CD4-positive, alpha-beta T cell (primary cell): Measurements from ENCODE around the gene CDYL2. TPM values are rescaled to one million over a fixed set of nuclear protein-coding genes. Genes with fewer than 3 reads are reported as not detected.

Source experiments
- ATAC-seq: fragments of 200-7000 bp; cut with Tn5 transposase; one replicate; pipeline ENCODE4 v1.10.0; 2022; ENCODE audit warnings: mild to moderate bottlenecking; ENCODE audit not compliant: poor library complexity
- CTCF ChIA-PET: fragments of 350-600 bp; sonication (Branson Sonifier 250); formaldehyde crosslinking; loops from one replicate; lab custom pipeline; 2021; ENCODE audit warnings: antibody characterized with exemption, inconsistent platforms; lab: Charles Lee
- POLR2A ChIA-PET: fragments of 350-600 bp; sonication (Branson Sonifier 250); formaldehyde crosslinking; loops from one replicate; lab custom pipeline; 2021; ENCODE audit warnings: antibody characterized with exemption, inconsistent platforms; lab: Charles Lee
- DNase-seq, 14 experiments: peaks; one replicate each; pipeline ENCODE4 v3.0.0-alpha.2; 2013 to 2020; ENCODE audit warnings: mixed read lengths in 2 of 14
- H3K27ac ChIP-seq, 2 donors: one replicate each; pipeline versions ENCODE4 v1.5.1 to v1.7.0; 2013; ENCODE audit warnings: low read length in 2 of 2, low read depth in 1 of 2, mild to moderate bottlenecking in 1 of 2
- H3K27me3 ChIP-seq, 2 experiments: 1 replicate in 1 of 2; 2 replicates in 1 of 2; pipeline versions ENCODE4 v1.6.1 to v1.7.0; 2013; ENCODE audit warnings: low read length in 2 of 2, control low read depth in 1 of 2, mild to moderate bottlenecking in 1 of 2, moderate library complexity in 1 of 2; ENCODE audit not compliant: insufficient read depth in 2 of 2, control insufficient read depth in 1 of 2
- H3K36me3 ChIP-seq: one replicate; pipeline ENCODE4 v1.6.1; 2013; ENCODE audit warnings: low read length, control low read depth; ENCODE audit not compliant: insufficient read depth
- H3K4me1 ChIP-seq: one replicate; pipeline ENCODE4 v1.6.1; 2013; ENCODE audit warnings: low read length, control low read depth; ENCODE audit not compliant: insufficient read depth
- H3K4me3 ChIP-seq: one replicate; pipeline ENCODE4 v1.5.1; 2013; ENCODE audit warnings: mild to moderate bottlenecking, low read length, moderate library complexity
- H3K9me3 ChIP-seq, 2 experiments: 1 replicate in 1 of 2; 2 replicates in 1 of 2; pipeline versions ENCODE4 v1.6.1 to v1.7.0; 2013; ENCODE audit warnings: low read length in 2 of 2, mild to moderate bottlenecking in 2 of 2, control low read depth in 1 of 2, moderate library complexity in 1 of 2; ENCODE audit not compliant: control insufficient read depth in 1 of 2, insufficient read depth in 1 of 2
- H3K27ac Mint-ChIP-seq: one replicate; pipeline ENCODE4 v1.8.0; 2020; ENCODE audit warnings: mixed read lengths
- H3K27me3 Mint-ChIP-seq: one replicate; pipeline ENCODE4 v1.8.0; 2021; ENCODE audit warnings: mixed read lengths
- H3K36me3 Mint-ChIP-seq: one replicate; pipeline ENCODE4 v1.8.0; 2021; ENCODE audit warnings: low read depth, mixed read lengths
- H3K4me1 Mint-ChIP-seq: one replicate; pipeline ENCODE4 v1.8.0; 2021; ENCODE audit warnings: low read depth, mixed read lengths
- H3K4me3 Mint-ChIP-seq: one replicate; pipeline ENCODE4 v1.8.0; 2020; ENCODE audit warnings: mild to moderate bottlenecking, mixed read lengths
- H3K9me3 Mint-ChIP-seq: one replicate; pipeline ENCODE4 v1.8.0; 2020; ENCODE audit warnings: mixed read lengths
- intact Hi-C, 2 experiments: fragments of 100-400 bp; cut with DNase I in 1 of 2; cut with micrococcal nuclease in 1 of 2; formaldehyde crosslinking; loops; one replicate each; pipeline versions ENCODE4 v1.15.1 to v1.9.0; 2023 to 2025; cut with DNase I, micrococcal nuclease
- total RNA-seq, 174 experiments: library from RNA in 2 of 174; stranded (reverse) in 2 of 174; gene quantifications; one replicate each; pipeline ENCODE4 v1.2.3 and lab custom pipeline; 2021 to 2026
- TF ChIP-seq, protein P1 (sequence below): fragments of 200-600 bp; IDR thresholded peaks from one replicate; pipeline ENCODE4 v1.8.0; 2022; ENCODE audit warnings: antibody characterized with exemption, mild to moderate bottlenecking

CDYL2 gene
- total RNA-seq, 2 experiments from 2014 or later: 14.3 to 15.8 TPM

DNA sequence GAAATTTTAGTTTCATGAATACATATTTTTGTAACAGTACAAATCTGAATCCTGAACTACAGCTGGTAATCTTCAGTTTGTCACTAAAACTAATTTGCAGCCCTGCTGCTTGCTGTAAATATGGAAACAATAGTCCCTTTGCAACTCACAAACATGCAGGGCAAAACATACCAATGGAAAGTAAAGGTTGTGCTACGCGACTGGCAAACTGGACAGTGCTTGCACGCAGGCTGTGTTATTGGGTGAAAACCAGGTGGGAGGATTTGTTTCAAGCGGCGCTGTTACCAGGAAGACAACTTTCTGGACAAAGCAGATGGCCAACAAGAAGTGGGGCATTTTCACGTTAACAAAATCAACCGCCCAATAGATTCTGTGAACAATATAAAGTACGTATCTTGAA is 93.5 kb downstream of the CDYL2 start:
- Mint-ChIP-seq H3K36me3 (no peaks in the 10 kb centered on the region), H3K27ac (no peak overlapping the region), H3K9me3 (peaks cover 5% of the 10 kb centered on the region), H3K27me3 (no peaks in the 10 kb centered on the region), H3K4me3 (no peak overlapping the region), H3K4me1 (no peaks in the 10 kb centered on the region)
- DNase-seq (no peak), ATAC-seq (no peak)
- TF ChIP-seq, protein P1, sequence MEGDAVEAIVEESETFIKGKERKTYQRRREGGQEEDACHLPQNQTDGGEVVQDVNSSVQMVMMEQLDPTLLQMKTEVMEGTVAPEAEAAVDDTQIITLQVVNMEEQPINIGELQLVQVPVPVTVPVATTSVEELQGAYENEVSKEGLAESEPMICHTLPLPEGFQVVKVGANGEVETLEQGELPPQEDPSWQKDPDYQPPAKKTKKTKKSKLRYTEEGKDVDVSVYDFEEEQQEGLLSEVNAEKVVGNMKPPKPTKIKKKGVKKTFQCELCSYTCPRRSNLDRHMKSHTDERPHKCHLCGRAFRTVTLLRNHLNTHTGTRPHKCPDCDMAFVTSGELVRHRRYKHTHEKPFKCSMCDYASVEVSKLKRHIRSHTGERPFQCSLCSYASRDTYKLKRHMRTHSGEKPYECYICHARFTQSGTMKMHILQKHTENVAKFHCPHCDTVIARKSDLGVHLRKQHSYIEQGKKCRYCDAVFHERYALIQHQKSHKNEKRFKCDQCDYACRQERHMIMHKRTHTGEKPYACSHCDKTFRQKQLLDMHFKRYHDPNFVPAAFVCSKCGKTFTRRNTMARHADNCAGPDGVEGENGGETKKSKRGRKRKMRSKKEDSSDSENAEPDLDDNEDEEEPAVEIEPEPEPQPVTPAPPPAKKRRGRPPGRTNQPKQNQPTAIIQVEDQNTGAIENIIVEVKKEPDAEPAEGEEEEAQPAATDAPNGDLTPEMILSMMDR: no peak
- H3K9me3 ChIP-seq: peaks cover 0 to 4% of the 10 kb centered on the region in 2 experiments
- no peak overlapping the region for H3K27ac ChIP-seq
- no peak overlapping the region for H3K4me3 ChIP-seq
- ChIA-PET POLR2A (no interaction called here), CTCF (no interaction called here)
- no peaks in the 10 kb centered on the region for H3K36me3 ChIP-seq
- no peaks in the 10 kb centered on the region for H3K27me3 ChIP-seq
- intact Hi-C loops: no loop called here
- no peaks in the 10 kb centered on the region for H3K4me1 ChIP-seq

DNA sequence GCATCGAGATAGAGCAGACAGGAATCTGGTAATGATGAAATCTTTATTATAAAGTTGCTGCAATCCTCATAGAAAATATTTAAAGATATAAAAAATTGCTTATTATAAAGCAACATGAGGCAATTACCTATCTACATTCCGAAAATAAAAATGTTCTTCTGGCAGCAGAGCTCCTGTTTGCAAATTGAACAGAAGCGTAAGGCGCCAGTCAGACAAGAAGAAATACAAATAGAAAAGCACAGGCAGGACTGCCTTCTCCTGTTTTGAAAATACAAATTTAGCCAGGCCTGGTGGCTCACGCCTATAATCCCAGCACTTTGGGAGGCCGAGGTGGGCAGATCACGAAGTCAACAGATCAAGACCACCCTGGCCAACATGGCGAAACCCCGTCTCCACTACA is 95.6 kb downstream of the CDYL2 start:
- Histone ChIP-seq H3K36me3 (no peaks in the 10 kb centered on the region), H3K4me3 (no peak overlapping the region), H3K27me3 (no peaks in the 10 kb centered on the region), H3K9me3 (peaks cover 0 to 3% of the 10 kb centered on the region in 2 experiments), H3K27ac (no peak overlapping the region), H3K4me1 (no peaks in the 10 kb centered on the region)
- intact Hi-C loops: no loop called here
- ChIA-PET POLR2A (no interaction called here), CTCF (no interaction called here)
- Mint-ChIP-seq H3K4me3 (no peak overlapping the region), H3K4me1 (no peaks in the 10 kb centered on the region), H3K9me3 (peaks cover 5% of the 10 kb centered on the region), H3K36me3 (no peaks in the 10 kb centered on the region), H3K27me3 (no peaks in the 10 kb centered on the region), H3K27ac (no peak overlapping the region)
- no peak for DNase-seq
- TF ChIP-seq, protein P1: no peak
- no peak for ATAC-seq

DNA sequence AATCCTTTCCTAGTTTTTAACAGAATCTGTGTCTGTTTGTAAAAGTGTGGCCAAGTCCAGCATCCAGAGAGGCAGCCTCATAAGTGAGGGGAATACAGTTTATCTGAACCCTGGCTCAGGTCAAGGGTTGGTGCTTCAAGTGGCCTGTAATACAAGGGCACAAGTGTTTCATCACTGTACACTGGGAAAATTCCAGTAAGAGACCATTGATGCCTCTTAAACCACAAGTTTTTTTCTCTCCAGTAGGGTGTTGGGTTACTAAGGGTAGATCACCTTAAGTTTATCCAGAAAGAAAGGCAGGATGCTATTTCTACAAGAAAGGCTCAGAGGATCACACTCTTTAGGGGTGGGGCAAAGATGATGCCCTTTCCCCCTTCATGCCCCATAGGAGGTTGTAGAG is 96.7 kb downstream of the CDYL2 start:
- Mint-ChIP-seq H3K27ac (no peak overlapping the region), H3K4me3 (no peak overlapping the region), H3K4me1 (no peaks in the 10 kb centered on the region), H3K36me3 (no peaks in the 10 kb centered on the region), H3K27me3 (no peaks in the 10 kb centered on the region), H3K9me3 (peaks cover 2% of the 10 kb centered on the region)
- TF ChIP-seq, protein P1: no peak
- Histone ChIP-seq H3K9me3 (no peaks in the 10 kb centered on the region), H3K36me3 (no peaks in the 10 kb centered on the region), H3K27me3 (no peaks in the 10 kb centered on the region), H3K4me1 (no peaks in the 10 kb centered on the region), H3K27ac (no peak overlapping the region), H3K4me3 (no peak overlapping the region)
- intact Hi-C loops: no loop called here
- ATAC-seq (no peak), DNase-seq (no peak)
- ChIA-PET POLR2A (no interaction called here), CTCF (no interaction called here)
